DMS114 treated with DMSO at 0.1 percent for 48 hours (cell line): ENCODE results near the gene FRMD5.

Source experiments
- DNase-seq: peaks from one replicate; lab custom pipeline; 2025; ENCODE audit not compliant: unreplicated experiment; lab: John Stamatoyannopoulos, UW

Gene FRMD5

GRCh38 chr15:43931790-43932435 is 263.2 kb downstream of the FRMD5 start:
- DNase-seq, result no peak

- no peak for DNase-seq
Measured at GRCh38 chr15:43931119-43931518, 264.0 kb downstream of the FRMD5 start.

- DNase-seq, result no peak
Measured at GRCh38 chr15:43930556-43930955, 264.5 kb downstream of the FRMD5 start.

- DNase-seq, result no peak
Measured at GRCh38 chr15:43930079-43930478, 265.0 kb downstream of the FRMD5 start.

GRCh38 chr15:43928152-43928551 is 266.9 kb downstream of the FRMD5 start:
- DNase-seq, result no peak

GRCh38 chr15:43927203-43927602 is 267.9 kb downstream of the FRMD5 start:
- DNase-seq, result no peak

- DNase-seq, result no peak
Measured at GRCh38 chr15:43923553-43923952, 271.5 kb downstream of the FRMD5 start.

- no peak for DNase-seq
Measured at GRCh38 chr15:43922021-43922420, 273.1 kb downstream of the FRMD5 start.

- DNase-seq, result no peak
Measured at GRCh38 chr15:43920815-43921214, 274.3 kb downstream of the FRMD5 start.

- no peak for DNase-seq
Measured at GRCh38 chr15:43920254-43920600, 274.8 kb downstream of the FRMD5 start.

- no peak for DNase-seq
Measured at GRCh38 chr15:43919540-43920253, 275.4 kb downstream of the FRMD5 start.

- no peak for DNase-seq
Measured at GRCh38 chr15:43918717-43919116, 276.4 kb downstream of the FRMD5 start.

GRCh38 chr15:43916326-43916660 is 278.8 kb downstream of the FRMD5 start:
- DNase-seq, result no peak

- no peak for DNase-seq
Measured at GRCh38 chr15:43915631-43916325, 279.3 kb downstream of the FRMD5 start.

GRCh38 chr15:43913941-43914340 is 281.1 kb downstream of the FRMD5 start:
- no peak for DNase-seq

GRCh38 chr15:43913026-43913780 is 281.9 kb downstream of the FRMD5 start:
- no peak for DNase-seq

- no peak for DNase-seq
Measured at GRCh38 chr15:43912208-43912607, 282.9 kb downstream of the FRMD5 start.

- no peak for DNase-seq
Measured at GRCh38 chr15:43911235-43911781, 283.8 kb downstream of the FRMD5 start.

- no peak for DNase-seq
Measured at GRCh38 chr15:43908516-43909050, 286.5 kb downstream of the FRMD5 start.

- DNase-seq, result no peak
Measured at GRCh38 chr15:43905755-43906154, 289.3 kb downstream of the FRMD5 start.

GRCh38 chr15:43903864-43904290 is 291.2 kb downstream of the FRMD5 start:
- DNase-seq, result peak; percentile 39
